H7 (cell line): ENCODE results near the gene TESMIN. TPM values are rescaled to one million over a fixed set of nuclear protein-coding genes. Genes with fewer than 3 reads are reported as not detected.

ENCODE experiments used
- DNase-seq: peaks from one replicate; pipeline ENCODE4 v3.0.0; 2012
- H3K27me3 ChIP-seq: 2 replicates; pipeline ENCODE4 v1.6.0; 2011; ENCODE audit warnings: mild to moderate bottlenecking, low read length; ENCODE audit not compliant: control insufficient read depth, insufficient read depth
- H3K36me3 ChIP-seq: replicated peaks from 2 replicates; pipeline ENCODE4 v1.5.1; 2011; ENCODE audit warnings: low read length; ENCODE audit not compliant: control insufficient read depth, insufficient read depth
- H3K4me3 ChIP-seq: 2 replicates; pipeline ENCODE4 v1.5.1; 2011; ENCODE audit warnings: low read depth, mild to moderate bottlenecking, control low read depth, low read length, moderate library complexity; ENCODE audit not compliant: insufficient read depth
- total RNA-seq: library from RNA; depleted of rRNA; stranded (reverse); fragments of >200 nt; shearing (Covaris generic); gene quantifications from 2 replicates; pipeline ENCODE4 v1.2.3, GENCODE V29; 2014; rRNA removed

TESMIN gene, protein sequence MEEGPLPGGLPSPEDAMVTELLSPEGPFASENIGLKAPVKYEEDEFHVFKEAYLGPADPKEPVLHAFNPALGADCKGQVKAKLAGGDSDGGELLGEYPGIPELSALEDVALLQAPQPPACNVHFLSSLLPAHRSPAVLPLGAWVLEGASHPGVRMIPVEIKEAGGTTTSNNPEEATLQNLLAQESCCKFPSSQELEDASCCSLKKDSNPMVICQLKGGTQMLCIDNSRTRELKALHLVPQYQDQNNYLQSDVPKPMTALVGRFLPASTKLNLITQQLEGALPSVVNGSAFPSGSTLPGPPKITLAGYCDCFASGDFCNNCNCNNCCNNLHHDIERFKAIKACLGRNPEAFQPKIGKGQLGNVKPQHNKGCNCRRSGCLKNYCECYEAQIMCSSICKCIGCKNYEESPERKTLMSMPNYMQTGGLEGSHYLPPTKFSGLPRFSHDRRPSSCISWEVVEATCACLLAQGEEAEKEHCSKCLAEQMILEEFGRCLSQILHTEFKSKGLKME
- total RNA-seq = 63.7 and 91.0 TPM in 2 replicates

DNA sequence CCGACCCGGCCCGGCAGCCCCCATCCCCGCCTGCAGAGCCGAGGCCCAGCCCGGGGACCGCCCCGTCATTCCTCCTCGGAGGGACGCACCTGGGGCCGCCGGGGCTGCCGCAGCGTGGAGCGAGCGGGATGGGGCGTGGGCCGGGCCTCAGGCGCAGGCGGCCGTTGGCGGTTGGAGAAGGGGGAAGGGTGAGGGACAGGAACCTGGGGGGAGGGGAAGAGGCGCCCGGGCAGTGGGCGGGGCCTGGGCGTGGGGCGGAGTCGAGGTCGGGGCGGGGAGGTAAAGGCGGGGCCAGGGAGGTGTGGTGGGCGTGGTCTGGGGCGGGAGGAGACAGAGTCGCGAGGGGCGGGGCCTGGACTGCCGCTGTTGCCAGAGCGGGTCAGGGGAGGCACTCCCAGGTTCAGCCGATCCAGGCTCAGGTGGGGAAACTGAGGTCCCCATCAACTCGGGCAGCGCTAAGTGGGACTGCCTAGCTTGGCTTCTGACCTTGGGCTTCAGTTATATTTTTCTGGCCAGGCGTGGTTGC, at the start of gene TESMIN:
Gene TESMIN, minus strand, starts transcription at position 190 of the 526 bp plus-strand sequence. CDS start 860 bp downstream, outside the sequence.
- peaks cover 8% of the 10 kb centered on the region for H3K36me3 ChIP-seq
- H3K27me3 ChIP-seq = no peaks in the 10 kb centered on the region
- peak within 1 kb of the TSS; percentile 63 for H3K4me3 ChIP-seq
- DNase-seq = peak; percentile 100

DNA sequence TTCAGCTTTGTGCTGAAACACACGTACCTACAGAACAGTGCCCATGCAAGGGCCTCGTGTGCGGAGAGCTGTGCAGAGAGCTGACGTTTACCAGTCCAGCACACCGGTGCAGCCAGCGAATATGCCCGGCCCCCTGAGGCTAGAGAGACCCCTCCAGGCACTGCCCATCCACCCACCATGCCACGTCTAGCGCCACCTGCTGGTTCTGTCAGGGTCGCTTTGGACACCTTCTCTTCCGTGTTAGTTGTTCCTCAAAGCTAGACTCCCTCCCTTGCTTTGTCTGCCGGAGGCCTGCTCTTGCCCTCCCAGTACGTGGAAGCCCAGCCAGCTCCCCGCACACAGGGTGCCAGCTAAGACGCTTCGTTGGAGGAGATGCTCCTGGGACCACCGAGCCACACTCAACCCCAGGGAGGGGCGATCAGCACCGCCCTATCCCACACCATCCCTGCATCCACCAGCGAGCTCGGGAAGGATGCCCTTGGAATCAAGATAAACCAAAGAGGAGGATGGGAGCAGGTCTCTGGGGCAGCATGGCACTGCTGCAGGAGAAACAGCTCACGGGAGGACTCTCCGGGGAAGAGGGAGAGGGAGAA, 47.0 kb upstream of the TESMIN start:
- Histone ChIP-seq H3K4me3 (no peak overlapping the region), H3K27me3 (no peaks in the 10 kb centered on the region), H3K36me3 (peaks cover 9% of the 10 kb centered on the region)
- DNase-seq = peak; percentile 93

DNA sequence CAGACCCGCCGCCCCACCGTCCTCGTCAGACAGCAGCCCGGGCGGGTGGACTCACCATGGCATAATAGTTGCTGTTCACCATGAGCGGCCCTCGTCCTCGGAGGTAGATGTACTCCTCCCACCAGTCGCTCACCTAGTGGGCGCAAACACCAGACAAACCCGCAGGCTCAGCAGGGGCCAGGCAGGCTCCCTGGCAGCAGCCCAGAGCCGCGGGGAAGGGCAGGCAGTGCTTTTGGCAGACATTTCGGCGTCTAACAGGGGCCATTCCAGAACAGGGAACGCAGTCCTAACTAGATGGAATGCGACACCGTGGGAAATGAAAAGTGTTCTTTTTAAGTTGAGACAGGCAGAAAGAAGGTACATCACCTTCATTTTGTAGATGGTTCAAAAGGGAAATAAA, 45.5 kb upstream of the TESMIN start:
- Histone ChIP-seq H3K27me3 (no peaks in the 10 kb centered on the region), H3K4me3 (no peak overlapping the region), H3K36me3 (peaks cover 11% of the 10 kb centered on the region)
- DNase-seq = no peak

DNA sequence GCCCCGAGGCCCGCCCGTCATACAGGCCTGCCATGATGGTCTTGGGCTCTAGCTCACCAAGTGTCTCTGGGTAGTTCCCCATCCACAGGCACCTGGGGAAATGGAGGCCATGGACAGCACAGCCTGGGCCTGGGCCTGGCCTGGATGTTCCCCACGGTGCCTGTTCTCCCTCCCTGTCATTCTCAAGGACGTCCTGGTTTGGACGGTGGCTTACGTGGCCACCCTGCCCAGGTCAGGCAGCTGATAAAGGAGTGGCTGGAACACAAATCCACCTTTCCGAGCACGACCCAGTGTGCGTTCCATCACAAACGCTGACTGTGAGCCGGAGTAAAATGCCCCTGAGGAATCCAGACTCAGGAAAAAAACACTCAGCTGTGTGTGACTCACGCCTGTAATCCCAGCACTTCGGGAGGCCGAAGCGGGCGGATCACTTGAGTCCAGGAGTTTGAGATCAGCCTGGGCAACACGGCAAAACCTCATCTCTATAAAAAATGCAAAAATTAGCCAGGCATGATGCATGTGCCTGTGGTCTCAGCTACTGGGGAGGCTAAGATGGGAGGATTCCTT, 41.2 kb upstream of the TESMIN start:
- H3K36me3 ChIP-seq = peaks cover 12% of the 10 kb centered on the region
- H3K27me3 ChIP-seq = no peaks in the 10 kb centered on the region
- DNase-seq = no peak

DNA sequence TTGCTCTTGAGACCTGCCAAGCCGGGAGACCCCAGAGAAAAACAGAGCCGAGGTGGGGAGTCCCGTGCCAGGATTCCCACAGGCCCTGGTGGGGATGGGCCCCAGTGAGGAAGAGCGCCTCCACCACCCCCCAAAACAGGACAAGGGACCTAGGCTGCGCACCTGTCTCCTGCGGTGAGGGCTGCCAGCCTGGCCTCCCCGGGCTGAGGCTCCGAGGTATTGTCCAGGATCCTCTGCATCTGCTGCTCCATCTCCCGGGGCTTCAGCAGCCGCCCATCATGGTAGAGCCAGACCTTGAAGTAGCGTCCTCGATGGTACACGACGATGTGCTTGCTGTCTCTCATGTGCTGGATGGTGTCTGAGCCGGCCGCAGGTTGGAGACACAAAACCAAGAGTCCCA, 33.3 kb upstream of the TESMIN start:
- Histone ChIP-seq H3K4me3 (no peak overlapping the region), H3K27me3 (no peaks in the 10 kb centered on the region), H3K36me3 (peaks cover 8% of the 10 kb centered on the region)
- no peak for DNase-seq

More for the DNA sequence above, 41.2 kb upstream of the TESMIN start:
- no peak overlapping the region for H3K4me3 ChIP-seq

DNA sequence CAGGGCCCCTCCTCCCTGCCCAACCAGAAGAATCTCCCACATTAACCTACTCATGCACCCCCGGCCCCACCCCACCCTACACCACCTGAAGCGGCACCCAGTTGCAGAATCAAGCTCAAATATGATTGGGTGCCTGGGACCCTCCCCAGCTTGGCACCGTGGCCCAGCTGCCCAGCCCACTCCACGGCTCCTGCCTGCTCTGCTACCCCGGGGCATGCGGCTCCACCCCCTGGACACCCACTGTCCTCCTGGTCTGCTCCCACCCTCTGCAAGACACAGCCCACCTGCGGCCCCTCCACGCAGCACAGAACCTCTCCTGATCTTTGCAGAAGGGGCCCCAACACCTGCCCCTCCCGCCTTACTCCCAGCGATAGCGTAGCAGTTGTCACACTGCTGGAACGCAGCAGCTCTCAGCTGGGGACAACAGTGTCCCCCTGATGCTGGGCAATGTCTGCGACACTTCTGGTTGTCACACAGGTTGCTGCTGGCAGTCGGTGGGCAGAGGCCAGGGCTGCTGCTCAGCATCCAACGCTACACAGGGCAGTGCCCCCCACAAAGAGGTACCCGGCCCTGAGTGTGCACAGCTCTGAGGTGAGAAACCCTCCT, 32.0 kb upstream of the TESMIN start:
- peaks cover 8% of the 10 kb centered on the region for H3K36me3 ChIP-seq
- no peak for DNase-seq
- H3K4me3 ChIP-seq = no peak overlapping the region
- H3K27me3 ChIP-seq = no peaks in the 10 kb centered on the region

DNA sequence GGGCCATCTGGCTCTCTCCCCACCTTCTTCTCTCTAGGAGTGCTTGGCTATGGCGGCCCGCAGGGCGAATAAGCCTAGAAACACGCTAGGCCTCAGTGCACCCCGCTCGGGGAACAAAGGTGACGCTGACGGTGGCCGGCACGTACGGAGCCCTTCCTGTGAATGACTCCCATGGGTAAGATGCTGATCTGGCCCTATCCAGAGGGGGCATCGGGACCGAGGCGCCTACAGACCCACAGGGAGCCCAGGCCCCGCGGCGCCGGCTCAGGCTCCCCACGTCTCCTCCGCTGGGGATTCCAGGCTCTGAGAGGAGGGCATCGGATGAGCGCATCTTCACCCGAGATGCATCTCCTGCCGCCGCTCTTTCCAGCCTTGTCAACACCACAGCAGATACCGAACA, 31.4 kb upstream of the TESMIN start:
- H3K4me3 ChIP-seq = no peak overlapping the region
- no peak for DNase-seq
- no peaks in the 10 kb centered on the region for H3K27me3 ChIP-seq
- peaks cover 8% of the 10 kb centered on the region for H3K36me3 ChIP-seq

DNA sequence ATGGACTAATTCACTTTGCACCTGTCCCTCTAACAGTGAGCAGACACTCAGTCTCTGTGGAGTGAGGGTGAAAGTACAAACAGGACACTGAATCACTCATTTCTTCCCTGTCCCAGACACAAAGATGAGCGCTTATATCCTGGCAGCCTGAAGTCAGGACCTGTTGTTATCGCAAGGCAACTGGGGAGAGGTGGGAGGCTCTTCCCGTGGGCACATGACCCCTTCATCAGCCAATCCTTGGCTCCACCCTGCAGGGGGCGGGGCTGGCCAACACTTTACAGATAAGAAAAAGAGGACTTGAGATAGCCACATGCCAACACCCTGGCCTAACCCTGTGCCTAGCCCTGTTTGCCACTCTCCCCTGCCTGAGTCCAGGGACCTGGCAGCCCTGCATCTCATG, 29.5 kb upstream of the TESMIN start:
- no peak overlapping the region for H3K4me3 ChIP-seq
- no peaks in the 10 kb centered on the region for H3K27me3 ChIP-seq
- peak; percentile 93 for DNase-seq
- H3K36me3 ChIP-seq = peaks cover 8% of the 10 kb centered on the region

DNA sequence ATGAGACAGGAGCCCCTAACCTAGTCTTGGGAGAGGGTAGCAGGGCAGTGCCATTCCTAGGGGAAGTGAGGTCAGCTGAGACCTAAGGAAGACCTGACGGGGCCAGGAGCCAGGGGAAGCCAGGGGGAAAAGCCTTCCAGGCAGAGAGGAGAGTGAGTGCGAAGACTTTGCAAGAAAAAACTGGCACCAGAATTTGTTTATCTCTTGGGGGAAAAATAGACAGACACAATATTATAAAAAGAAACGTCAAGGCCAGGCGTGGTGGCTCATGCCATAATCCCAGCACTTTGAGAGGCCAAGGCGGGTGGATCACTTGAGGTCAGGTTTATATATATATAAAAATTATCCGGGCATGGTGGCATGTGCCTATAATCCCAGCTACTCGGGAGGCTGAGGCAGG, 26.9 kb upstream of the TESMIN start:
- H3K36me3 ChIP-seq = peaks cover 20% of the 10 kb centered on the region
- no peak for DNase-seq
- no peaks in the 10 kb centered on the region for H3K27me3 ChIP-seq
- H3K4me3 ChIP-seq = no peak overlapping the region

DNA sequence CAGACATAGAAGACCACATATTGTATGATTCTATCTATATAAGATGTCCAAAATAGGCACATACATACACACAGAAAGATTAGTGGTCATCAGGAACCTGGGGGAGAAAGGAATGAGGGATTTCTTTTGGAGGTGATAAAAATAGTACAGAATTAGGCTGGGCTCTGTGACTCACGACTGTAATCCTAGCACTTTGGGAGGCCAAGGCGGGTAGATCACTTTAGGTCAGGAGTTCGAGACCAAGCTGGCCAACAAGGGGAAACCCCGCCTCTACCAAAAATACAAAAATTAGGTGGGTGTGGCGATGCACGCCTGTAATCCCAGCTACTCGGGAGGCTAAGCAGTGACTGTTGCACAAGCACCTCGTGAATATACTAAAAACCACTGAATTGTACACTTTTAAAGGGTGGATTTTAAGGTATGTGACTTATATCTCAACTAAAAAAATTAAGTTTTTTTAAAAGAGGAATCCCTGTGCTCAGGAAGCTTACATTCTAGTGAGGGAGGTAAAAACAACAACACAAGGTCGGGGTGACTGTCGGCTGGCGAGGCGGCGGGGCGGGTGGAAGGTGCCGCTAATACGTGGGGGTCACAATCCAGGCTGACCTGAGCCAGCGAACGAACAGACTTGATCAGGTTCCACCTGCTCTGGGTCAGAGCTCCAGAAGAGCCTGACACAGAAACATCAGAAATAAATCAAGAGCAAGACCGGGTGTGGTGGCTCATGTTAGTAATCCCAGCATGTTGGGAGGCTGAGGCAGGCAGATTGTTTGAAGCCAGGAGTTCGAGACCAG, 25.3 kb upstream of the TESMIN start:
- no peak overlapping the region for H3K4me3 ChIP-seq
- H3K36me3 ChIP-seq = peaks cover 20% of the 10 kb centered on the region
- DNase-seq = no peak
- H3K27me3 ChIP-seq = no peaks in the 10 kb centered on the region

DNA sequence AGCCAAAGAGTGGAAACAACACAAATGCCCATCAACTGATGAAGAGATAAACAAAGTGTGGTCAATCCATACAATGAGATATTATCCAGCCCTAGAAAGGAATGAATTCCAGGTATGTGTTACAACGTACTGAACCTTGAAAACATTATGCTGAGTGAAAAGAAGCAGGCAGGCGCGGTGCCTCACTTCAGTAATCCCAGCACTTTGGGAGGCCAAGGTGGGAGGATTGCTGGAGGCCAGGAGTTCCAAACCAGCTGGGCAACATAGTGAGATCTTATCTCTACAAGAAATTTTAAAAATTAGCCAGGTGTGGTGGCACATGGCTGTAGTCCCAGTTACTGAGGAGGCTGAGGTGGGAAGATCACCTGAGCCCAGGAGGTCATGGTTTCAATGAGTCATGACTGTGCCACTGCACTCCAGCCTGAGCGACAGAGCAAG, 24.6 kb upstream of the TESMIN start:
- Histone ChIP-seq H3K36me3 (peaks cover 19% of the 10 kb centered on the region), H3K4me3 (no peak overlapping the region), H3K27me3 (no peaks in the 10 kb centered on the region)
- DNase-seq = no peak

DNA sequence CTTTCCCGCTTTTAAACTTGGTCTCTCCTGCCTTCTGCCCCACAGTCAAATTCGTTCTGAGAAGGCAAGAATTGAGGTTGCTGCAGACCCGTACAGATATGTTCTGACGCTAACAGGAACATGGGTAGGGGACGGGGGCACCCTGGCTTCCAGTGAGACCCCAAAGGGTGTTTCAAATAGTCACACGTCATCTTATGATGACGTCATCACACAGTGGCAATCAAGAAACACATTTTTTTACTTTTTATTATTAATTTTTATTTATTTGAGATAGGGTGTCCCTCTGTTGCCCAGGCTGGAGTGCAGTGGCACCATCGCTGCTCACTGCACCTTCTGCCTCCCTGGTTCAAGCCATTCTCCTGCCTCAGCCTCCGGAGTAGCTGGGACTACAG, 22.9 kb upstream of the TESMIN start:
- Histone ChIP-seq H3K4me3 (no peak overlapping the region), H3K36me3 (peaks cover 15% of the 10 kb centered on the region), H3K27me3 (no peaks in the 10 kb centered on the region)
- no peak for DNase-seq

DNA sequence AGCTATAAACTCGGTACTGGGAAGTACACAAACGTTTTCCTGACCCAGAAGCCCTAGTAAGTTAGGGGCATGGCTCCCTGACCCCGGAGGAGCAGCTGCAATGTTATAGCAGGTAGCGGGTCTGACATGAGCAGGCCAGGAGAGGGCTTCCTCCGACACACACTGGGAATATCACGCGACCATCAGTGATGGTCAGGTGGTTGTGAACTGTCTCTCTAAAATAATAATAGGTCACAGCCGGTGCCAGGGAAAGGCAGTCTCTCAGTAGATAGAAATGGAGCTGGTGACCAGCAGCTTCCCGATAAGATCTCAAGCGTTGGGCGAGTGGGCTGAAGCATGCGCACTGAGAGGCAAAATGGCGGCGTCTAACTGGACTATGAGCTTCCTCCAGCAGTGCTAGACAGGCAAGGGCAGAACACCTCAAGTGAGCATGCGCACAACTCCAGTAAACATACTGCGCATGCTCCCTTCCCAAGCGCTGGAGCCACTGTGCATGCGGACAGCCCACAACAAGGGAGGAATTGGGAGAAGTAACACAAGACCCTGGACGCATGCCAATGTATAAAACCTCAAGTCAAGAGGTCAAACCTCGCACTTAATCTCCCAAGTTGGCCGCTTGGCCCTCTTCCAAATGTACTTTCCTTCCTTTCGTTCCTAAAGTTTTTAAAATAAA, 22.3 kb upstream of the TESMIN start:
- Histone ChIP-seq H3K4me3 (no peak overlapping the region), H3K27me3 (no peaks in the 10 kb centered on the region), H3K36me3 (peaks cover 15% of the 10 kb centered on the region)
- DNase-seq = no peak
